A549 (cell line): Measurements from ENCODE around the gene DMC1. TPM values are rescaled to one million over a fixed set of nuclear protein-coding genes. Genes with fewer than 3 reads are reported as not detected.

Experiments
- ATAC-seq, 2 experiments: fragments of 200-7000 bp in 1 of 2; fragments of >200 bp in 1 of 2; cut with Nextera tagmentation in 1 of 2; cut with Tn5 transposase in 1 of 2; 3 replicates each; pipeline versions ENCODE4 v1.8.0 to v1.9.1; 2018 to 2020; ENCODE audit warnings: mild to moderate bottlenecking in 1 of 2, moderate library complexity in 1 of 2
- CTCF ChIA-PET: fragments of 300-600 bp; sonication (Branson Sonifier 250); formaldehyde crosslinking; extraction: SDS; loops from one replicate; lab custom pipeline; 2021; ENCODE audit warnings: antibody characterized with exemption, inconsistent platforms; lab: Yijun Ruan, JAX
- POLR2A ChIA-PET: fragments of 350-600 bp; formaldehyde crosslinking; extraction: SDS; loops from one replicate; lab custom pipeline; 2021; ENCODE audit warnings: antibody characterized with exemption, inconsistent platforms; lab: Yijun Ruan, JAX
- DNase-seq, 2 experiments: peaks; one replicate each; pipeline versions ENCODE4 v3.0.0 to v3.0.0-alpha.2; 2011 to 2016; ENCODE audit warnings: low read depth in 1 of 2, low spot score in 1 of 2
- FAIRE-seq: peaks from 2 replicates; lab custom pipeline; 2011; peaks lifted over from hg19 to GRCh38; lab: Jason Lieb, UNC
- H3K27ac ChIP-seq, 2 experiments: fragments of >200 bp; sonication (Bioruptor Twin); formaldehyde crosslinking; 3 replicates each; pipeline ENCODE4 v1.5.1; 2016 to 2017
- H3K4me1 ChIP-seq: fragments of >200 bp; sonication (Bioruptor Twin); formaldehyde crosslinking; 3 replicates; pipeline ENCODE4 v1.6.1; 2016
- H3K4me2 ChIP-seq: fragments of >200 bp; sonication (Bioruptor Twin); formaldehyde crosslinking; 3 replicates; pipeline ENCODE4 v1.6.1; 2016
- H3K4me3 ChIP-seq: fragments of >200 bp; sonication (Bioruptor Twin); formaldehyde crosslinking; 3 replicates; pipeline ENCODE4 v1.5.1; 2016
- H3K9me3 ChIP-seq: fragments of >200 bp; sonication (Bioruptor Twin); formaldehyde crosslinking; 3 replicates; pipeline ENCODE4 v1.6.1; 2016
- CBX8 ChIP-seq: fragments of 200-600 bp; sonication (generic); IDR thresholded peaks from 2 replicates; pipeline ENCODE4 v1.6.1; 2016
- CHD4 ChIP-seq: fragments of 200-600 bp; sonication (generic); IDR thresholded peaks from 2 replicates; pipeline ENCODE4 v1.6.1; 2016; ENCODE audit warnings: antibody characterized with exemption, mild to moderate bottlenecking, borderline replicate concordance
- ELK1 ChIP-seq: fragments of 150-350 bp; IDR thresholded peaks from 2 replicates; pipeline ENCODE4 v1.6.1; 2014; ENCODE audit warnings: low read depth, mild to moderate bottlenecking, low read length
- FOSB ChIP-seq: fragments of 250-450 bp; sonication (Bioruptor Pico); IDR thresholded peaks from 2 replicates; pipeline ENCODE4 v1.5.0; 2020; ENCODE audit warnings: mild to moderate bottlenecking, moderate library complexity
- HDAC2 ChIP-seq: fragments of 200-600 bp; sonication (generic); IDR thresholded peaks from 2 replicates; pipeline ENCODE4 v1.6.1; 2016
- HEYL ChIP-seq: fragments of 250-450 bp; sonication (Bioruptor Pico); IDR thresholded peaks from 2 replicates; pipeline ENCODE4 v1.8.0; 2021; ENCODE audit warnings: mild to moderate bottlenecking, moderate library complexity
- HMGXB4 ChIP-seq: fragments of 250-450 bp; sonication (Bioruptor Pico); IDR thresholded peaks from 2 replicates; pipeline ENCODE4 v1.5.0; 2021; ENCODE audit warnings: mild to moderate bottlenecking, moderate library complexity, borderline replicate concordance
- KDM5A ChIP-seq: fragments of 200-600 bp; sonication (generic); IDR thresholded peaks from 2 replicates; pipeline ENCODE4 v1.6.1; 2016; ENCODE audit warnings: antibody characterized with exemption, mild to moderate bottlenecking
- MAFK ChIP-seq: fragments of 450-650 bp; IDR thresholded peaks from 2 replicates; pipeline ENCODE4 v1.6.1; 2014; ENCODE audit not compliant: partially characterized antibody
- MAZ ChIP-seq: fragments of 150-350 bp; IDR thresholded peaks from 2 replicates; pipeline ENCODE4 v1.6.1; 2014; ENCODE audit warnings: antibody characterized with exemption, low read depth, low read length, borderline replicate concordance
- NFE2L2 ChIP-seq: fragments of 150-350 bp; conservative IDR thresholded peaks from 2 replicates; pipeline ENCODE4 v1.6.1; 2014; ENCODE audit warnings: low read length
- NPAS2 ChIP-seq: fragments of 250-450 bp; sonication (Bioruptor Pico); IDR thresholded peaks from 2 replicates; pipeline ENCODE4 v1.8.0; 2022; ENCODE audit warnings: mild to moderate bottlenecking, moderate library complexity, borderline replicate concordance
- NR3C1 ChIP-seq: fragments of >200 bp; sonication (Bioruptor Twin); formaldehyde crosslinking; IDR thresholded peaks from 3 replicates; pipeline ENCODE4 v1.6.1; 2017
- RARB ChIP-seq: fragments of 250-450 bp; sonication (Bioruptor Pico); IDR thresholded peaks from 2 replicates; pipeline ENCODE4 v1.8.0; 2021; ENCODE audit warnings: mild to moderate bottlenecking, moderate library complexity
- RCOR1 ChIP-seq: fragments of 150-350 bp; IDR thresholded peaks from 2 replicates; pipeline ENCODE4 v1.6.1; 2014; ENCODE audit warnings: antibody characterized with exemption, low read length, low read depth
- REST ChIP-seq: fragments of 200-600 bp; sonication (generic); IDR thresholded peaks from 2 replicates; pipeline ENCODE4 v1.6.1; 2016; ENCODE audit warnings: antibody characterized with exemption, mild to moderate bottlenecking, moderate library complexity
- RFX5 ChIP-seq: fragments of 450-650 bp; IDR thresholded peaks from 2 replicates; pipeline ENCODE4 v1.7.1; 2014; ENCODE audit warnings: antibody characterized with exemption, mild to moderate bottlenecking, moderate library complexity
- RNF2 ChIP-seq: fragments of 200-600 bp; sonication (generic); IDR thresholded peaks from 2 replicates; pipeline ENCODE4 v1.6.1; 2016; ENCODE audit warnings: low read depth, mild to moderate bottlenecking, antibody characterized with exemption, moderate library complexity, borderline replicate concordance
- ZFP36 ChIP-seq: fragments of 450-650 bp; IDR thresholded peaks from 2 replicates; pipeline ENCODE4 v1.6.1; 2014; ENCODE audit warnings: borderline replicate concordance; ENCODE audit not compliant: partially characterized antibody
- WGBS: methylation state at CpG from one replicate; pipeline ENCODE4 v1.1.6; 2017; ENCODE audit errors: missing lambda C conversion rate; 5-methylcytosine and 5-hydroxymethylcytosine counted together
- polyA plus RNA-seq, 4 experiments: library from polyadenylated mRNA; depleted of rRNA in 3 of 4; stranded (reverse); fragments of >200 nt; fragmentation: RNase III in 1 of 4; extraction: RNeasy Plus Mini Kit Qiagen cat#74134 plus additional on column Dnase treatment in 1 of 4; gene quantifications; 2 replicates in 3 of 4; 3 replicates in 1 of 4; pipeline ENCODE4 v1.2.3, GENCODE V29; 2011 to 2017

DMC1 gene
- polyA plus RNA-seq, 2 of the 4 experiments (the other 2 are of a cell fraction), result 5.7 to 6.4 TPM

GRCh38 chr22:38494498-38494897, 75.5 kb downstream of the DMC1 start (continued):
- TF ChIP-seq NFE2L2, result no peak
- no peak for TF ChIP-seq RCOR1
- TF ChIP-seq REST, result no peak
- no peak for TF ChIP-seq CBX8
- TF ChIP-seq RNF2, result no peak
- no peak for TF ChIP-seq RARB (CRISPR knock-in tag)
- TF ChIP-seq MAZ, result no peak
- TF ChIP-seq HEYL, result no peak
- TF ChIP-seq CHD4, result no peak

GRCh38 chr22:38491707-38492348, 78.2 kb downstream of the DMC1 start:
- peaks cover 35% of the 10 kb centered on the region for H3K4me1 ChIP-seq
- no peak for TF ChIP-seq NFE2L2
- no peak for TF ChIP-seq FOSB (CRISPR knock-in tag)
- no peak for TF ChIP-seq RFX5
- no peak for TF ChIP-seq REST
- TF ChIP-seq ELK1, result no peak
- no peak for TF ChIP-seq NPAS2
- no peak for TF ChIP-seq MAFK
- TF ChIP-seq HDAC2, result no peak
- TF ChIP-seq ZFP36, result no peak
- TF ChIP-seq RCOR1, result no peak
- TF ChIP-seq HMGXB4 (CRISPR knock-in tag), result no peak
- TF ChIP-seq KDM5A, result no peak
- TF ChIP-seq NR3C1, result no peak
- no peak overlapping the region for H3K27ac ChIP-seq
- ChIA-PET POLR2A (interaction anchor here (0.6 to 1.0 kb wide), 3 partner anchors 10 to 207 kb away, joined by 3 to 6 read pairs (median 6); no protein-coding TSS in a partner anchor), CTCF (interaction anchor here (1.1 to 1.9 kb wide), 2 partner anchors 9 to 80 kb away, joined by 3 to 6 read pairs; no protein-coding TSS in a partner anchor)
- 42% methylated on average over 5 of the region's 5 CpGs for WGBS
- FAIRE-seq (no peak), DNase-seq (no peak), ATAC-seq (peak in 1 of 2 experiments; percentile 27; a peak in 1 of 6 replicates)
- H3K4me3 ChIP-seq, result no peak overlapping the region
- H3K9me3 ChIP-seq, result no peaks in the 10 kb centered on the region
- H3K4me2 ChIP-seq, result peak overlapping the region; percentile 11; the same call in 1 of the 3 replicates
